Gastrocnemius medialis (tissue), 4 donors: Measurements from ENCODE around the gene MCF2L2.

Experiments
- POLR2A ChIP-seq, 2 donors: fragments of 450-650 bp; IDR thresholded peaks; one replicate each; pipeline ENCODE4 v1.6.1; 2017; ENCODE audit warnings: antibody characterized with exemption in 2 of 2, mild to moderate bottlenecking in 2 of 2, moderate library complexity in 2 of 2
- TF ChIP-seq, protein P1 (sequence below), 5 experiments: fragments of 450-650 bp in 3 of 5; fragments of 200-600 bp in 2 of 5; sonication (generic) in 2 of 5; IDR thresholded peaks in 4 of 5; conservative IDR thresholded peaks in 1 of 5; 1 replicate in 4 of 5; 2 replicates in 1 of 5; pipeline ENCODE4 v1.5.1; 2016 to 2019; ENCODE audit warnings: antibody characterized with exemption in 5 of 5, mild to moderate bottlenecking in 3 of 5, moderate library complexity in 3 of 5

DNA sequence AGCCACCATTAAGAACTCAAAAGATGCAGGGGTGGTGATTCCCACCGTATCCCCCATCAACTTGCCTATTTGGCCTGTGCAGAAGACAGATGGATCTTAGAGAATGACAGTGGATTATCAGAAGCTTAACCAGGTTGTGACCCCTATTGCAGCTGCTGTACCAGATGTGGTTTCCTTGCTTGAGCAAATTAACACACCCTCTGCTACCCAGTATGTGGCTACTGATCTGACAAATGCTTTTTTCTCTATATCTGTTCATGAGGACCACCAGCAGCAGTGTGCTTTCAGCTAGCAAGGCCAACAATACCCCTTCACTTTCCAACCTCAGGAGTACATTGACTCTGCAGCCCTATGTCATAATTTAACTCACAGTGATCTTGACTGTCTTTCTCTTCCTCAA, 8.6 kb upstream of the MCF2L2 start:
- TF ChIP-seq, protein P1, sequence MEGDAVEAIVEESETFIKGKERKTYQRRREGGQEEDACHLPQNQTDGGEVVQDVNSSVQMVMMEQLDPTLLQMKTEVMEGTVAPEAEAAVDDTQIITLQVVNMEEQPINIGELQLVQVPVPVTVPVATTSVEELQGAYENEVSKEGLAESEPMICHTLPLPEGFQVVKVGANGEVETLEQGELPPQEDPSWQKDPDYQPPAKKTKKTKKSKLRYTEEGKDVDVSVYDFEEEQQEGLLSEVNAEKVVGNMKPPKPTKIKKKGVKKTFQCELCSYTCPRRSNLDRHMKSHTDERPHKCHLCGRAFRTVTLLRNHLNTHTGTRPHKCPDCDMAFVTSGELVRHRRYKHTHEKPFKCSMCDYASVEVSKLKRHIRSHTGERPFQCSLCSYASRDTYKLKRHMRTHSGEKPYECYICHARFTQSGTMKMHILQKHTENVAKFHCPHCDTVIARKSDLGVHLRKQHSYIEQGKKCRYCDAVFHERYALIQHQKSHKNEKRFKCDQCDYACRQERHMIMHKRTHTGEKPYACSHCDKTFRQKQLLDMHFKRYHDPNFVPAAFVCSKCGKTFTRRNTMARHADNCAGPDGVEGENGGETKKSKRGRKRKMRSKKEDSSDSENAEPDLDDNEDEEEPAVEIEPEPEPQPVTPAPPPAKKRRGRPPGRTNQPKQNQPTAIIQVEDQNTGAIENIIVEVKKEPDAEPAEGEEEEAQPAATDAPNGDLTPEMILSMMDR (IDR thresholded peaks at IDR 0.05 in 4 of 5, conservative IDR thresholded peaks at IDR 0.05 in 1 of 5): no peak
- TF ChIP-seq POLR2A (IDR thresholded peaks at IDR 0.05): no peak
